WTC11 (cell line): ENCODE data around the gene MED27. TPM values are rescaled to one million over a fixed set of nuclear protein-coding genes. Genes with fewer than 3 reads are reported as not detected.

Source experiments
- ATAC-seq: fragments of 200-7000 bp; cut with Tn5 transposase; 2 replicates; pipeline ENCODE4 v1.10.0; 2021; ENCODE audit warnings: mild to moderate bottlenecking, moderate library complexity
- CTCF ChIA-PET: fragments of 300-600 bp; sonication (Branson Sonifier 250); formaldehyde crosslinking; loops from one replicate; lab custom pipeline; 2021; ENCODE audit warnings: antibody characterized with exemption; lab: Charles Lee
- POLR2A ChIA-PET: fragments of 350-600 bp; sonication (Branson Sonifier 250); formaldehyde crosslinking; loops from one replicate; lab custom pipeline; 2021; ENCODE audit warnings: antibody characterized with exemption; lab: Charles Lee
- DNase-seq: peaks from one replicate; pipeline ENCODE4 v3.0.0; 2021; ENCODE audit warnings: low spot score
- H3K27ac Mint-ChIP-seq: 2 replicates; pipeline ENCODE4 v1.8.0; 2021; ENCODE audit warnings: mixed read lengths
- H3K27me3 Mint-ChIP-seq: 2 replicates; pipeline ENCODE4 v1.8.0; 2021; ENCODE audit warnings: low read depth, mild to moderate bottlenecking, moderate library complexity, mixed read lengths
- H3K36me3 Mint-ChIP-seq: 2 replicates; pipeline ENCODE4 v1.8.0; 2021; ENCODE audit warnings: mixed read lengths
- H3K4me1 Mint-ChIP-seq: 2 replicates; pipeline ENCODE4 v1.8.0; 2022; ENCODE audit warnings: mixed read lengths
- H3K4me3 Mint-ChIP-seq: 2 replicates; pipeline ENCODE4 v1.8.0; 2021; ENCODE audit warnings: mild to moderate bottlenecking, moderate library complexity, mixed read lengths
- H3K9me3 Mint-ChIP-seq: 2 replicates; pipeline ENCODE4 v1.8.0; 2021; ENCODE audit warnings: mixed read lengths
- ATF3 ChIP-seq: sonication (generic); formaldehyde crosslinking; conservative IDR thresholded peaks from 2 replicates; pipeline ENCODE4 v1.8.1; 2022; ENCODE audit warnings: mild to moderate bottlenecking, missing genetic modification reagents
- E2F4 ChIP-seq: sonication (generic); formaldehyde crosslinking; IDR thresholded peaks from 2 replicates; pipeline ENCODE4 v1.8.1; 2022; ENCODE audit warnings: low read depth, mild to moderate bottlenecking, moderate library complexity, missing genetic modification reagents, borderline replicate concordance
- ETV6 ChIP-seq: sonication (generic); formaldehyde crosslinking; IDR thresholded peaks from 2 replicates; pipeline ENCODE4 v1.8.1; 2022; ENCODE audit warnings: mild to moderate bottlenecking, missing genetic modification reagents
- HMGA2 ChIP-seq: fragments of 250-450 bp; sonication (Bioruptor Pico); IDR thresholded peaks from 2 replicates; pipeline ENCODE4 v1.4.0; 2021; ENCODE audit warnings: mild to moderate bottlenecking, moderate library complexity
- HMGXB4 ChIP-seq: sonication (generic); formaldehyde crosslinking; IDR thresholded peaks from 2 replicates; pipeline ENCODE4 v1.8.1; 2023; ENCODE audit warnings: mild to moderate bottlenecking, moderate library complexity, missing genetic modification reagents
- JAZF1 ChIP-seq: fragments of 250-450 bp; sonication (Bioruptor Pico); IDR thresholded peaks from 2 replicates; pipeline ENCODE4 v1.9.0; 2021; ENCODE audit warnings: moderate library complexity, mild to moderate bottlenecking, inconsistent platforms
- MYBL2 ChIP-seq: sonication (generic); formaldehyde crosslinking; IDR thresholded peaks from 2 replicates; pipeline ENCODE4 v1.8.1; 2023; ENCODE audit warnings: mild to moderate bottlenecking, moderate library complexity, missing genetic modification reagents
- SOX15 ChIP-seq: fragments of 250-450 bp; sonication (Bioruptor Pico); IDR thresholded peaks from 2 replicates; pipeline ENCODE4 v1.9.0; 2021; ENCODE audit warnings: mild to moderate bottlenecking
- TCF7 ChIP-seq: sonication (generic); formaldehyde crosslinking; IDR thresholded peaks from 2 replicates; pipeline ENCODE4 v1.8.0; 2022; ENCODE audit warnings: mild to moderate bottlenecking, low read depth, missing genetic modification reagents, moderate library complexity
- TEAD1 ChIP-seq: sonication (generic); formaldehyde crosslinking; IDR thresholded peaks from 2 replicates; pipeline ENCODE4 v1.8.0; 2022; ENCODE audit warnings: mild to moderate bottlenecking, missing genetic modification reagents
- TEAD4 ChIP-seq: sonication (generic); formaldehyde crosslinking; IDR thresholded peaks from 2 replicates; pipeline ENCODE4 v1.8.0; 2022; ENCODE audit warnings: mild to moderate bottlenecking, missing genetic modification reagents
- ZNF263 ChIP-seq: sonication (generic); formaldehyde crosslinking; IDR thresholded peaks from 2 replicates; pipeline ENCODE4 v1.8.1; 2022; ENCODE audit warnings: low read depth, mild to moderate bottlenecking, moderate library complexity, missing genetic modification reagents
- ZNF423 ChIP-seq: fragments of 250-450 bp; sonication (Bioruptor Pico); IDR thresholded peaks from 2 replicates; pipeline ENCODE4 v2.1.2; 2022; ENCODE audit warnings: mild to moderate bottlenecking, moderate library complexity
- total RNA-seq: library from RNA; stranded (reverse); gene quantifications from 3 replicates; pipeline ENCODE4 v1.2.3, GENCODE V29; 2021
- TF ChIP-seq, protein P1 (sequence below): sonication (generic); formaldehyde crosslinking; IDR thresholded peaks from 2 replicates; pipeline ENCODE4 v1.8.0; 2022; ENCODE audit warnings: mild to moderate bottlenecking, missing genetic modification reagents
- TF ChIP-seq, protein P2 (sequence below): sonication (generic); formaldehyde crosslinking; IDR thresholded peaks from 2 replicates; pipeline ENCODE4 v1.8.1; 2023; ENCODE audit warnings: mild to moderate bottlenecking, missing genetic modification reagents, moderate library complexity
- TF ChIP-seq, protein P3 (sequence below): sonication (generic); formaldehyde crosslinking; IDR thresholded peaks from 2 replicates; pipeline ENCODE4 v1.8.1; 2022; ENCODE audit warnings: mild to moderate bottlenecking, missing genetic modification reagents, moderate library complexity, borderline replicate concordance
- TF ChIP-seq, protein P4 (sequence below): sonication (generic); formaldehyde crosslinking; IDR thresholded peaks from 2 replicates; pipeline ENCODE4 v1.8.0; 2022; ENCODE audit warnings: mild to moderate bottlenecking, missing genetic modification reagents

MED27 gene
- total RNA-seq, 1 experiment from 2014 or later, result 27.9 TPM

GRCh38 chr9:131905144-131905543, 174.5 kb downstream of the MED27 start (continued):
- no peak for TF ChIP-seq HMGXB4 (CRISPR knock-in tag)
- TF ChIP-seq TCF7 (CRISPR knock-in tag), result no peak
- no peak for TF ChIP-seq HMGA2 (CRISPR knock-in tag)
- no peak for TF ChIP-seq MYBL2 (CRISPR knock-in tag)
- no peak for TF ChIP-seq ZNF263 (CRISPR knock-in tag)

- H3K4me1 Mint-ChIP-seq, result peaks cover 49% of the 10 kb centered on the region
- peak overlapping the region; percentile 89 for H3K27ac Mint-ChIP-seq
- H3K4me3 Mint-ChIP-seq, result peak overlapping the region; percentile 40
- H3K27me3 Mint-ChIP-seq, result no peaks in the 10 kb centered on the region
- TF ChIP-seq TEAD1 (CRISPR knock-in tag), result peak; percentile 42; the same call in 1 of the 2 replicates
- TF ChIP-seq ZNF423 (CRISPR knock-in tag), result peak; percentile 37; the same call in 1 of the 2 replicates
- no peak for TF ChIP-seq TEAD4 (CRISPR knock-in tag)
- TF ChIP-seq, protein P1, sequence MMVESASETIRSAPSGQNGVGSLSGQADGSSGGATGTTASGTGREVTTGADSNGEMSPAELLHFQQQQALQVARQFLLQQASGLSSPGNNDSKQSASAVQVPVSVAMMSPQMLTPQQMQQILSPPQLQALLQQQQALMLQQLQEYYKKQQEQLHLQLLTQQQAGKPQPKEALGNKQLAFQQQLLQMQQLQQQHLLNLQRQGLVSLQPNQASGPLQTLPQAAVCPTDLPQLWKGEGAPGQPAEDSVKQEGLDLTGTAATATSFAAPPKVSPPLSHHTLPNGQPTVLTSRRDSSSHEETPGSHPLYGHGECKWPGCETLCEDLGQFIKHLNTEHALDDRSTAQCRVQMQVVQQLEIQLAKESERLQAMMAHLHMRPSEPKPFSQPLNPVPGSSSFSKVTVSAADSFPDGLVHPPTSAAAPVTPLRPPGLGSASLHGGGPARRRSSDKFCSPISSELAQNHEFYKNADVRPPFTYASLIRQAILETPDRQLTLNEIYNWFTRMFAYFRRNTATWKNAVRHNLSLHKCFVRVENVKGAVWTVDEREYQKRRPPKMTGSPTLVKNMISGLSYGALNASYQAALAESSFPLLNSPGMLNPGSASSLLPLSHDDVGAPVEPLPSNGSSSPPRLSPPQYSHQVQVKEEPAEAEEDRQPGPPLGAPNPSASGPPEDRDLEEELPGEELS, result 0 out of 2 replicates have a peak, but pooled peaks have one; percentile 39
- TF ChIP-seq ETV6 (CRISPR knock-in tag), result peak; percentile 28; the same call in 1 of the 2 replicates
- no peaks in the 10 kb centered on the region for H3K9me3 Mint-ChIP-seq
- ChIA-PET CTCF (interaction anchor here (0.6 to 1.4 kb wide), 4 partner anchors 52 to 658 kb away, joined by 3 to 5 read pairs (median 3); no protein-coding TSS in a partner anchor), POLR2A (no interaction called here)
- peak; percentile 88 for ATAC-seq
- peaks cover 3% of the 10 kb centered on the region; the same call in 1 of the 2 replicates for H3K36me3 Mint-ChIP-seq
- peak; percentile 38 for DNase-seq
Measured at GRCh38 chr9:131899296-131900228, 180.1 kb downstream of the MED27 start.

DNA sequence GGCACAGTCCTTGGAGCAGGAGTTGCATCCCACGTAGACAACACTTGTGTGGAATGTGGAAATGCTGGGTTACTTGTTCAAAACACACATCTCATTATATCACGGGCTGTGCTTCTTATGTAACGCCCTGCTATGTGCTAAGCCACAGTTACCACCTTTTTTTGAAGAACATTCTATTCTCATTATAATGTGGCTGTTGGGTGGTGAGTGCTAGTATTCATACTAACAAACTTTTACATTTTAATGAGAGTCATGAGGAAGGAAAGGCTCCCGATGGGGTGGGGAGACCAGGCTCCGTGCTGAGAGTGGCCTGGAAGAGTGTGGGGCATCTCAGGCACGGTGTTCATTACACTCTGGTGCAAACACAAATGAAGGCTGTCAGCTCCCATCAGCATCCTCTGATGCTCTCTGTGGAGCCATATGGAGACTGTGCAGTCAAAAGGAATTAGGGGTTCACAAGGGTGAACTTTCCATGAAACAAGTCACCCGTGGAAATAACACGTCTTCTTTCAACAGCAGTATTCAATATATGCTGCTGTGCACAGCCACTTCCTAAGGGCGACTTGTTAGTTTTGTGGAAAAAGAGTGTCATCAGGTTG, 186.7 kb downstream of the MED27 start:
- peaks cover 68% of the 10 kb centered on the region for H3K4me1 Mint-ChIP-seq
- POLR2A ChIA-PET, result no interaction called here
- TF ChIP-seq, protein P2, sequence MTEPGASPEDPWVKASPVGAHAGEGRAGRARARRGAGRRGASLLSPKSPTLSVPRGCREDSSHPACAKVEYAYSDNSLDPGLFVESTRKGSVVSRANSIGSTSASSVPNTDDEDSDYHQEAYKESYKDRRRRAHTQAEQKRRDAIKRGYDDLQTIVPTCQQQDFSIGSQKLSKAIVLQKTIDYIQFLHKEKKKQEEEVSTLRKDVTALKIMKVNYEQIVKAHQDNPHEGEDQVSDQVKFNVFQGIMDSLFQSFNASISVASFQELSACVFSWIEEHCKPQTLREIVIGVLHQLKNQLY (CRISPR knock-in tag), result no peak
- TF ChIP-seq E2F4 (CRISPR knock-in tag) (no peak), JAZF1 (CRISPR knock-in tag) (no peak), ATF3 (CRISPR knock-in tag) (no peak), SOX15 (CRISPR knock-in tag) (no peak)
- TF ChIP-seq, protein P3, sequence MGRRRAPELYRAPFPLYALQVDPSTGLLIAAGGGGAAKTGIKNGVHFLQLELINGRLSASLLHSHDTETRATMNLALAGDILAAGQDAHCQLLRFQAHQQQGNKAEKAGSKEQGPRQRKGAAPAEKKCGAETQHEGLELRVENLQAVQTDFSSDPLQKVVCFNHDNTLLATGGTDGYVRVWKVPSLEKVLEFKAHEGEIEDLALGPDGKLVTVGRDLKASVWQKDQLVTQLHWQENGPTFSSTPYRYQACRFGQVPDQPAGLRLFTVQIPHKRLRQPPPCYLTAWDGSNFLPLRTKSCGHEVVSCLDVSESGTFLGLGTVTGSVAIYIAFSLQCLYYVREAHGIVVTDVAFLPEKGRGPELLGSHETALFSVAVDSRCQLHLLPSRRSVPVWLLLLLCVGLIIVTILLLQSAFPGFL, result no peak
- TF ChIP-seq, protein P4, sequence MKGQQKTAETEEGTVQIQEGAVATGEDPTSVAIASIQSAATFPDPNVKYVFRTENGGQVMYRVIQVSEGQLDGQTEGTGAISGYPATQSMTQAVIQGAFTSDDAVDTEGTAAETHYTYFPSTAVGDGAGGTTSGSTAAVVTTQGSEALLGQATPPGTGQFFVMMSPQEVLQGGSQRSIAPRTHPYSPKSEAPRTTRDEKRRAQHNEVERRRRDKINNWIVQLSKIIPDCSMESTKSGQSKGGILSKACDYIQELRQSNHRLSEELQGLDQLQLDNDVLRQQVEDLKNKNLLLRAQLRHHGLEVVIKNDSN (CRISPR knock-in tag), result no peak
- H3K9me3 Mint-ChIP-seq, result no peaks in the 10 kb centered on the region
- no peaks in the 10 kb centered on the region for H3K36me3 Mint-ChIP-seq
- H3K27ac Mint-ChIP-seq, result peak overlapping the region; percentile 16; the same call in 1 of the 2 replicates
- no peak for DNase-seq
- CTCF ChIA-PET, result no interaction called here
- no peak for ATAC-seq
- H3K4me3 Mint-ChIP-seq, result no peak overlapping the region
- no peaks in the 10 kb centered on the region for H3K27me3 Mint-ChIP-seq
